GM18867 (cell line): Measurements from ENCODE around the gene OLIG1.

Source experiments
- ATAC-seq: cut with Tn5 transposase; IDR thresholded peaks from one replicate; pipeline ENCODE4 v1.9.1; 2021; ENCODE audit warnings: mild to moderate bottlenecking, moderate library complexity; ENCODE audit not compliant: unreplicated experiment

Gene OLIG1

GRCh38 chr21:33030633-33031032 lies 39.3 kb upstream of the OLIG1 start:
- no peak for ATAC-seq

- no peak for ATAC-seq
Measured at GRCh38 chr21:33031152-33031911, 38.6 kb upstream of the OLIG1 start.

DNA sequence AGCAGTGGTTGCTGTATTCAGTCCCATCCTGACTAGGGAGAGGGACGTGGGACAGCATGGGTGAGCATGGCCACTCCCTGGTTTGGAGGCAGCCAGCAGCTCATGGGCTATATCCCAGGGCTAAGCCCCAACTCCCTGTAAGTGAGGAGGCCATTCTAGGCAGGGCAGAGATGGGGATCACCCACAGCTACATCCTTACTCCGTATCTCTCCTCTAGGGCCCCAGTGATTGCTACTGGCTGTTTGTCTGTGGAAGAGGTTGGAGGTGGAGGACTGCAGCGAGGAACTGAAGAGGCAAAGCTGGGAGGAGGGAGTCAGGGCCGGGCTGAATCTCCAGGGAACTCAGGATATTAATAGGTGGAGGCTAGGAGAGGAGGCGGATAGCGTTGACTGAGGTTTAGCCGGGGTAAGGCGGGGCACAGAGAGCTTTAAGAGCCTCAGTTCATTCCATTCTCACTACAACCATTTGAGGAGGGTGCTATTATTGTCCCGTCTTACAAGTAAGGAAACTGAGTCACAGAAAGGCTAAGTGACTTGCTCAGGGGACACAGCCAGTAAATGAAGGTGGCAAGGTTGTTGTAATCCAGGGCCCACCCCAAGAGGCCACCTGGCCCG lies 37.4 kb upstream of the OLIG1 start:
- no peak for ATAC-seq

GRCh38 chr21:33033094-33033951 lies 36.6 kb upstream of the OLIG1 start:
- ATAC-seq: no peak

- ATAC-seq: no peak
Measured at GRCh38 chr21:33033961-33034413, 36.0 kb upstream of the OLIG1 start.

- ATAC-seq: no peak
Measured at GRCh38 chr21:33035147-33035546, 34.8 kb upstream of the OLIG1 start.

GRCh38 chr21:33036430-33037162 lies 33.3 kb upstream of the OLIG1 start:
- ATAC-seq: no peak

DNA sequence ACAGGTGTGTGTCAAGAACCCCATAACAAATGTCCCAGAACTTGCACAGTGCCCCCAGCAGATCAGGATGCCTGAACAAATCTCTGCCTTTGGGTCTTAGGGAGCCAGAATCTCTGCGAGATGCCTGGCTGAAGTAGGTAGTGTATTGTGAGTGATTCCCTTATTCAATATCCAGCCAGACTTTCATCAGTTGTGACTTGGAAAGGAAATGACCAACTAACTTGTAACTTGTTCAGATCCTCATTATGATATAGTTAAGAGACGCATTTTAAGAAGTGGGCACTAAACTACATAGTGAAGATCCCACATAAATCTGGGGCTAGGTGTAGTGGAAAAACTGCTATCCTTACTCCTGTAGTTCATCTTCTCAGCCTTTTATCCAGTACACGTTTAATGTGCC lies 32.4 kb upstream of the OLIG1 start:
- ATAC-seq: no peak

DNA sequence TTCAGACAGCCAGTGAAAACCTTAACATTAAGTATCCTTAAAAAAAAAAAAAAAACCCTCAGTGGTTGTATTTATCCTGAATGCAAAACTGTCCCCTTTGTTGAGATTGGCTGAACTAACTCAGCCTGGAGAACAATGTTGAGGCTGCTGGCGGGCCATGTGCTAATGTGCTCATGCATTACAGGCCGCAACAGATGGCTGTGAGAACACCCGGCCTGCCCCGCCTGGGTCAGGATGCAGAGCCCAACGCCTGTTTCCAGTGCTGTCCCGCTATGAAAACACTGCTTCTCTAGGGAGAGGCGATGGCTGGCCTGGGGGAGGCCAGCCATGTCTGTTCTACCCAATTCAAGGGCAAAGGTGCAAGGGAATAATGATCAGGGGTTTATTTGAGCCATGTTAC lies 30.4 kb upstream of the OLIG1 start:
- ATAC-seq: no peak

DNA sequence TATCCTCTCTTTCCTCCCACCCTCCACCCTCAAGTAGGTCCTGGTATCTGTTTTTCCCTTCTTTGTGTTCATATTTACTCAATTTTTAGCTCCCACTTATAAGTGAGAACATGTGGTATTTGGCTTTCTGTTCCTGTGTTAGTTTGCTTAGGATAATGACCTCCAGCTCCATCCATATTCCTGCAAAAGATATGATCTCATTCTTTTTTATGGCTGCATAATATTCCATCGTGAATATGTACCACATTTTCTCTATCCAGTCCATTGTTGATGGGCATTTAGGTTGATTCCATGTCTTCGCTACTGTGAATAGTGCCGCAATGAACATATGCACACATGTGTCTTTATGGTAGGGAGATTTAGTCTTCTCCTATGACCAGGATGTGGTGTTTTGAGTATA lies 29.7 kb upstream of the OLIG1 start:
- ATAC-seq: no peak

DNA sequence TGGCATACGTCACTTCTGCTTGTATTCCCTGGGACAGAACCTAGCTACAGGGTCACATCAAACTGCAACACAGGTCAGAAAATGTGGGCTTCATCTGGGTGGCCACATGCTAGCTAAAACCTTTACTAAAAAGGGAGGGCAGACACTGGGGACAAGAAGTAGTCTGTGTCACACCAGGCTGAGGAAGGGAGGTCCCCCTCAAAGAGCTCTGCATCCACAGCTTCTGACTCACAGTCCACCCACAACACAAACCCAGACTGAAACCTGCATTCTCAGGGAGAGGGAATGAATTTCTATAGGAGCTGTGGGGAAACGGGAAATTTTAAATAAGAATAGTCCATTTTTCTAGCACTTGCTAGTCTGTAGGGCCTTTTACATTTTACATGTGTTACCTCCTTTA lies 28.0 kb upstream of the OLIG1 start:
- ATAC-seq: no peak

GRCh38 chr21:33042812-33043211 lies 27.1 kb upstream of the OLIG1 start:
- no peak for ATAC-seq

- no peak for ATAC-seq
Measured at GRCh38 chr21:33046455-33046854, 23.5 kb upstream of the OLIG1 start.

GRCh38 chr21:33047231-33047630 lies 22.7 kb upstream of the OLIG1 start:
- no peak for ATAC-seq

- no peak for ATAC-seq
Measured at GRCh38 chr21:33051925-33052324, 18.0 kb upstream of the OLIG1 start.

DNA sequence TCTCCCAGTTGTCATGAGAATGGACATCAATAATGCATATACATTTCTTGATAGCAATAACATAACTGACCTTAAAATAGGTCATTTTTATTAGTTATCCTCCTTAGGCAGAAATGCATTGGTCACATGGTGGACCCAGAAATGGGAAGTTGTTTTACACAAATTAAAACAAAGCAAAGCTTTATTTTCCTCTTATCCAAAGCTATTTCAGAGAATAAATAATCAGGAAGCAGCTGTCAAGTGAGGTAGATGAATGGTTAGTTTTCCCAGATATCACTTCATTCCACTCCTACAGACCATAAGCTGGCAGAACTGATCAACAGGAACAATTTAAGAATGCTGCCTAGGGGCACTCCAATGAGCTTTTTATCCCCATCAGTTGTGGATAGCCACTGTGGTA lies 16.0 kb upstream of the OLIG1 start:
- no peak for ATAC-seq

DNA sequence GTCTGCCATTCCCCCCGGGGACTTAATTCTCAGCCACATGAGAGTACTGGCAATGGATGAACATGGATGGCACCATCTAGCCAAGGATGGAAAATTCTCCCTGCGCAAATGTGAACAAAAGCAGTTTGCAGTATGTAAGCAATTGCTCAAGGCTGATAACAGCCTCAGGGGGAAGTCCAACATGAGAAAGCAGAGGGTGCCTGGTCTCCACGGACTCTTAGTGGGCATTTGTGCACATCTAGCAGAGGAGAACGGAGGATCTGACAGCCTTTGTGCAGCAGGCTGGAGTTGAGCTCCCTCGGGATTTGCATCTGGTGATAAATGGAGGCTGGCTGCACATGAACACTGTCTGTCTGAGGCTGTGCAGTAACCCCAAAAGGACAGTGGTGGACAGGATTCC lies 13.9 kb upstream of the OLIG1 start:
- no peak for ATAC-seq

DNA sequence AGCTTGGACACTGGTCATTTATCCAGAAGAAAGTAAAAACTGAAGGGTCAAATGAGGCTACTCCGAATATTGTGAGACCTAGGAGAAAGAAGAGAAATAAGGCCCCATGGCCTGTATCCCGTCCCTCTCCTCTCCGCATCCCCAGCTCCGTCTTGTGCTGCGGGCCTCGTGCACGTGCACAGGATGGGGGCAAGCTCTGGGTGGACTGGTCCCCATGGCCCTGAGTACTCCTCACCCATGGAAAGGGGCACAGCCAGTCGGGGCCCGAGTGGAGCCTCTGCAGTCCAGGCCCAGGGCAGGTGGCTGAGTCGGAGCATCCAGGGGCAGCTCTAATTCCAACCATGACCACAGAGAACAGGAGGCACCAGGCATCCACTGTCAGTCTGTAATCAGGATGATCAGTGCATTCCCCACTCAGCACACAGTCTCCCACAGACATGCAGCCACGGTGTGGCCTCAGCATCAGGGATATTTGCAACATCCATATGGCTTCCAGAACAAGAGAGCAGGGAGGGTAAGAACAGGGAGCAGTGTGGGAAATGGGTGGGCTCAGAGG lies 12.5 kb upstream of the OLIG1 start:
- ATAC-seq: no peak

DNA sequence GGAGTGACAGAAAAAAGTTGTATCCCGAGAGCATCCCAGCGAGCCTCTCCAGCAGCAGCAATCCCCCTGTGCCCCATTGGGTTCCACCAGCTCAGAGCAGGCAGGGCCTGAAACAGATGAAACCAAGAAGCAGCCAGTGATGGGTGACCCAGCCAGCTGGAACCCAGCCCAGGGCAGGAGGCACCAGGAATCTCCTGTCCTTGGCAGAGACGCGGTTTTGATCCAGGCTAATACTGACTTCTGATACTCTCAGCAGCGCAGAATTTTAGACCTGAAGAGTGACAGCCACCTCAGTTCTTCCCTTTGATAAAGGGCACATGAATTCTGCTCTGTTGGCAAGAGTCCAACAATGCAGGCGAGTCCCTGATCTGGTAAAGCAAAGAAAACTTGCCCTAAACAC lies 11.4 kb upstream of the OLIG1 start:
- ATAC-seq: no peak

GRCh38 chr21:33058957-33059356 lies 11.0 kb upstream of the OLIG1 start:
- ATAC-seq: no peak

DNA sequence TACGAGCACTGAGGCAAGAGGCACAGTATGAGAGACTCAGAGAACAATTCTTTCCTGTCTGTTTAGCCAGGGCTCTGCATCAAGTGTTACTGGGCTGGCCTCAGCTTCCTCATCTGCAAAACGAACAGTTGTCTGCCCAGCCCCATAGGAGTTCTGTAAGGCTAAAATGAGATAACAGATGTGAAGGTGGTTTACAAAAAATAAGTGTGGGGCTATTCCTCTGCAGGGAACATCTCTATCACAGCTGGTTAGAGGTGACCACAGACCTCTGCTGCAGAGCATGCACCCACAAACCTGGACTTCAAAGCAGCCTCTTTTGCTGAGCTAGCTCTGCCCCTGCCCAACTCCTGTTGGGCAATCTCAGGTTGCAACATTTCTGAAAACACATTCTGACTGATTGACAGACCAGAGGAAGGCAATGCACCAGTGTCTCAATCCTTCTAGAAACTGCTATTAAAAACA lies 10.5 kb upstream of the OLIG1 start:
- ATAC-seq: no peak
